Stimulated activated CD4-positive, alpha-beta T cell treated with anti-CD3 and anti-CD28 coated beads, Interleukin-2, amount 100 ng/mL, for 24 hours (primary cell): ENCODE measurements around the gene PCID2.
"Not testable (repeated sequence)": the region's sequence is repeated elsewhere in the genome, so short reads cannot be mapped to it uniquely, and the experiment has no call there.

ENCODE experiments used
- DNase-seq, 2 donors: peaks; one replicate each; pipeline ENCODE4 v3.0.0-alpha.2; 2020

PCID2 gene

GRCh38 chr13:113164492-113164891 is 44.0 kb downstream of the PCID2 start:
- no peak for DNase-seq

DNA sequence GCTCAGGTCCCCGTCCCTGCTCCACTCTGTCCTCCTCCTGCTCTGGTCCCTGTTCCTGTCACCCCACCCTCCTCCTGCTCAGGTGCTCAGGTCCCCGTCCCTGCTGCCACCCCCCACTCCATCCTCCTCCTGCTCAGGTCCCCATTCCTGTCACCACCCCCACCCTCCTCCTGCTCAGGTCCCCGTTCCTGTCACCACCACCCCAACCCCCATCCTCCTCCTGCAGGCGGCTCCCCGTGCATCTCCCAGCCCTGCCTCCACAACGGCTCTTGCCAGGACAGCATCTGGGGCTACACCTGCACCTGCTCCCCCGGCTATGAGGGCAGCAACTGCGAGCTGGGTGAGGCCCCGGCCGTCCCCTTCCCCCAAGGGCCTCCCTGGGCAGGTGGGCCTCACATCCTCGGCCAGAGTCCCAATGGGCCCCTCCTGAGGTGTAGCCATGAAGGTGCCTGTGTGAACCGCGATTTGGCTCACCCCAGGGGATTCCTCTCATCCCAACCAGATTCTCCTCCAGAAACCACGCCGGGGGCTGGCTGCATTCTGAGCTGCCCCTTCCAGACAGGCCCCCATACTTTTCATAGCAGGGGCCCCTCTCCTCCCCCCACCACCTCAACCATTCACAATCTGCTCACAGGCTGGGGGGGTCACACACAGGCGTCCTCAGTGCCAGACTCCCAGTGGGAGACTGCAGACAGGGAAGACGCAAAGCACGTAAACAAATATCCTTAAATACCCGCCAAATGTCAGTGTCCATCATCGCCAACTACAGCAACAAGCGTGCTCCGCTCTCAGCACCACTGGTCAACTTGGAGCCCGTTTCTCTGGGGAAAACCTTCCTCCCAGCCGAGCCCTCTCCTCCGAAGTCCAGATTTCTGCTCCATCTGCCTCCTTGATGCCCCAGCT is 45.4 kb downstream of the PCID2 start:
- no peak for DNase-seq

- DNase-seq, result not testable (repeated sequence)
Measured at GRCh38 chr13:113161975-113162374, 46.5 kb downstream of the PCID2 start.

DNA sequence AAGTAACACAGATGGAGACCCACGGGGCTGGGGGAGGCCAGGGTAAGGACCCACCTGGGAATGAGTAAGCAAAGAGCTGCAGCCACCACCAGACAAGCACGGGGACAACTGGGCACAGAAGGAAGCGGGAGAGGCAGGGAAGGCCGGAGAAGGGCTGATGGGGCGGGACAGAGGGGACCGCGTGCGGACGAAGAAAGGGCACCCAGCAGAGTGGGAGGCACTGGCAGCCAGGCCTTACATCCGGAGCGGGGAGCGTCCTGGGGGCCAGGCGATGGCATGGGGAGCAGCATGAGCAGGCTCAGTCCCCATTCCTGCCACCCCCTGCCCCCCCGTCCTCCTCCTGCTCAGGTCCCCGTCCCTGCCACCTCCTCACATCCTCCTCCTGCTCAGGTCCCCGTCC is 47.0 kb downstream of the PCID2 start:
- DNase-seq, result no peak

- DNase-seq, result no peak
Measured at GRCh38 chr13:113160983-113161382, 47.5 kb downstream of the PCID2 start.

DNA sequence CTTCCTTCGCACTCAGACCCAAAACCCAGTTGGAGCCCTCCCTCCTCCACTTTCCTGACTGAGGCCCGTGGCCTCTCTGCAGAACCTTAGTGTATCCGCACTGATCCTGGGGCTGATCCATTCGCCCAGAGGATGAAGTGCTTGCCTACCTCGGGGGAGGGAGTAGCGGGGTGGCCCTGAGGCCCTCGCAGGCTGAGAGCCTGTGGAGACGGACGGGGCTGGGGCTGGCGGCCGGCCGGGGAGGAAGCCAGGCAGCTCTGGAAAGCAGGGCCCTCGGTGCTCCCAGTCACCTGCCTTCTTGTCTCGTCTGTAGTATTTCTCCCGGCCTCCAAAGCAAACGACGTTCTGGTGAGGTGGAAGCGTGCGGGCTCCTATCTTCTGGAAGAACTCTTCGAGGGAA is 48.8 kb downstream of the PCID2 start:
- no peak for DNase-seq

DNA sequence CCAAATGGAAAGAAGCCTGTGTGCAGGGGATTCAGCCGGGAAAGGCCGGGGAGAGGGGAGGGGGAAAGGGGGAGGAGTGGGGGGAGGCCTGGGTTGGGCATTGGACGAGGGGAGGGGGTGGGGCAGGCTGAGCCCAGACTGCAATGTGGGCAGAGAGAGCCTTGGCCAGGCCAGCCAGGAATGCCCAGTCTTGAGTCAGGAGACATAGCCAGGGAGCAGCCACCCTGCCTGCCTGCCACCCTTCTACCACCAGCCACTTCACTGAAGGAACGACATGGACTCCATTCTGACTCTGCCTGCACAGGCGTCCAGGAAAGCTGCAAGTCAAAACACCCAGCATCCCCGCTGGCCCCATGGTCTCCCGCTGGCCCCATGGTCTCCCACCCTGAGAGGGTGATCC is 49.5 kb downstream of the PCID2 start:
- DNase-seq, result no peak

GRCh38 chr13:113157929-113158747 is 50.3 kb downstream of the PCID2 start, which contains the start of gene PROZ:
Gene PROZ, plus strand, starts transcription at chr13:113158648. Its CDS starts 13 bp downstream, at chr13:113158661.
- DNase-seq, result no peak

DNA sequence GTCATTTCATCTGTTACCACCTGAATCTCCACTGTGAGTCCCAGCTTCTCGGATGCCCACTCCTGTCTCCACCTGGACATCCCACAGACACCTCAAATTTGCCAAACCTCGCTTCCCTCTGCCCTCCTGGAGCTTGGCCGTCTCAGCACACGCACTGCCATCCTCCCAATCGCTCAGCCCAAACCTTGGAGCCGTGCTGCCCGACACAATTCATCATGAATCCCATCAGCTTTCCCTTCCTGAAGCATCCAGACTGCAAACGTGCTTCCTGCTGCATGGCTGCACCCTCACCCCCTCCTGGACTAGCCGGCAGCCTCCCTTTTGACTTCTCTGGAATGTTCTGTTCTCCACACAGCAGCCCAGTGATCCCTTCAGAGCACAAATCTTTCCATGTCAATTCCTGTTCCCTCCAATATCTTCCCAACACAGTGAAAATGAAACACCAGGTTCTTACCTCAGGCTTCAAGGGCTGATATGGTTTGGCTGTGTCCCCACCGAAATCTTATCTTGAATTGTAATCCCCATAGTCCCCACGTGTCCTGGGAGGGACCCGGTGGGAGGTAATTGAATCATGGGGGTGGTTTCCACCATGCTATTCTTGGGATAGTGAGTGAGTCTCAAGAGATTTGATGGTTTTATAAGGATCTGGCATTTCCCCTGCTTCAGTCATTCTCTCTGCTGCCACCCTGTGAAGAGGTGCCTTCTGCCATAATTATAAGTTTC is 51.1 kb downstream of the PCID2 start:
- no peak for DNase-seq

DNA sequence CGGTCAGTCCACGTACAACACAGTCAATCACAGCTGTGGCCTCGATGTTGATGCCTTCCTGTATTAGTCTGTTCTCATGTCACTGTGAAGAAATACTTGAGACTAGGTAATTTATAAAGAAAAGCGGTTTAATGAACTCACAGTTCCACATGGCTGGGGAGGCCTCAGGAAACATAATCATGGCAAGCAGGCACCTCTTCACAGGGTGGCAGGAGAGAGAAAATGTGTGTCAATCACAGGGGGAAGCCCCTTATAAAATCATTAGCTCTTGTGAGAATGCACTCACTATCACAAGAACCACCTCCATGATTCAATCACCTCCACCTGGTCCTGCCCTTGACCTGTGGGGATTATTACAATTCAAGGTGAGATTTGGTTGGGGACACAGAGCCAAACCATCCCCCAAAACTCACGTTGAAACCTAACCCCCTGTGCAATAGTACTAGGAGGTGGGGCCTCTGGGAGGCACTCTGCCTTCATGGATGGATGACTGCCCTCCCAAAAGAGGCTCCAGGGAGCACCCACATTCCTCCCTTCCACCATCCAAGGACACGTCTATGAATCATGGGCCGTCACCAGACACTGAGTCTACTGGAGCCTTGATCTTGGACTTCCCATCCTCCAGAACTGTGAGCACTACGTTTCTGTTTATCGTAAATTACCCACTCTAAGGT is 52.4 kb downstream of the PCID2 start:
- no peak for DNase-seq

DNA sequence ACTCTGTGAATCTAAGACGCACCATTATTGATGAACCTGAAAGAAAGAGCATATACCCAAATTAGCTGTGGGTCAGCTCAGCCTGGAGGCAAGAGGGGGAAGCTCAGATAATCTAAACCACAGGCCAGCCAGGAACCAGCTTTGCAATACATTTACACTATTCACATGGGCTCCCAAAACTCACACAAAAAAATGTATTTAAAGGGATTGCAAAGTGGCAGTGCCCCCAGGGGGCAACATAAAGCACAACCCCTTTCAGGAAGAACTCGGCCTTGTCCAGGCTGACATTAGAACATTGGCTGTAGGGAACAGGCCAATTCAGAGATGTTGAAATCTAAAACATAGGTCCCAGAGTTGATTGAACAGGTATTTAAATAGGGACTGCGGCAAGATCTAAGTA is 53.3 kb downstream of the PCID2 start:
- DNase-seq, result no peak

GRCh38 chr13:113153810-113154748 is 54.4 kb downstream of the PCID2 start:
- peak; percentile 70 to 73 for DNase-seq

- no peak for DNase-seq
Measured at GRCh38 chr13:113152984-113153809, 55.3 kb downstream of the PCID2 start.

- DNase-seq, result no peak
Measured at GRCh38 chr13:113152691-113152983, 55.8 kb downstream of the PCID2 start.

DNA sequence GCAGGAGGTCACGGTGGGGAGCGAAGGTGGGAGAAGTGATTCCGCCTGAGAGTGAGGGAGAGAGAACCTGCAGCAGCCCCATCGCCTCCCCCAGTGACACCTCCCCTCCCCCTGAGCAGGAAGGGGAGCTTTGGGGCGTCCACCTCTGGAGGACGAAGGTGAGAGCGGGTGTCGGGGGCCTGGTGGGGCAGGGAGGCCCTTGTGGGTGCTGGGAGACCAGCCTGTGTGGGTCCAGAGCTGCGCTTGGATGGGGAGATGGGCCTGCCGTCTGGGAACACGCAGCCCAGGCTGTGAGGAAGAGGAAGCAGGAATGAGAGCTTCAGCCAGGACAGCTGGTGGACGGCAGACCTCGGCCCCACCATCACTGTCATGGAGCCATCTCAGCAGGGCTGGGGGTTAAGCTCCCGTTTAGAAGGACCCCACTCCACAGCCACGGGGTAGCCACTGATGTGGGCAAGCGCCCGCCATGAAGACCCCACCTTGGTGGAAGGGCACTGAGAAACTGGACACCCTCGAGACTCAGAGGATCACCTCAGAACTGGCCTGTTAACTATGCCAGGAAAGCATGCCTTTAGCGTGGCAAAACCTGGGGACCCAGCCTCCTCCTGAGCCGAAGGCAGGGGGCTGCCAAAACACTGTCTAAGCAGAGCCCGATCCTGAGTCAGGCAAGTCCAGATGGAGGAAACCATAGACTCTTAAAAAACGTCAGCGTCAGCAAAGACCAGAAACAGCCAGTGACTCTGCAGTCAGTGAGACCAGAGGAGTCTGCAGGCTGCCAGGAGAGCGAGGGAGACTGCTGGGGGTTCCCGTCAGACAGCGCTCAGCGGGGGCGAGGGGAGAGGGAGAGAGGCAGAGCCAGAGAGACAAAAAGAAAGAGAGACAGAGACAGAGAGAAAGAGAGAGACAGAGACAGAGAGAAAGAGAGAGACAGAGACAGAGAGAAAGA is 56.5 kb downstream of the PCID2 start:
- DNase-seq, result no peak

GRCh38 chr13:113150550-113151365 is 57.7 kb downstream of the PCID2 start:
- DNase-seq, result no peak

GRCh38 chr13:113149711-113150549 is 58.5 kb downstream of the PCID2 start:
- no peak for DNase-seq
